8988T (cell line): ENCODE results near the gene TIAM1.

Experiments
- DNase-seq: peaks from one replicate; pipeline ENCODE4 v3.0.0; 2011

TIAM1 gene

DNA sequence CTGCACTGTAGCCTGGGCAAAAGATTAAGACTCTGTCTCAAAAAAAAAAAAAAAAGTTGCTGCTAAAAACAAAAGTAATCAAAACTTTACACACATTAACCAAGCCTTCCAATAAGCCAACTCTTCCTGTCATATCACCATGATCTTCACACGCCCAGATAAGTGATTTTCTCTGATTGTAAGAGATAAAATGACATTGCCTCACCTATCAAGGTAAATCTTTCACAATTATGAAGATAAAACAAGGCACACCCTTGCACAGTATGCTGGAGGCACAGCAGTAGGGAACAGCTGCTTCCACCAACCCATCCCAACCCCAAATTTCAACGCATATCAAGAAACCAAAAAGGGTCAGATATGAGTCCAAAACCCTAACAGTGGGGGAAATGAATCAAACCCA lies 8.8 kb upstream of the TIAM1 start:
- no peak for DNase-seq

- no peak for DNase-seq
These were observed 7.9 kb upstream of the TIAM1 start for GRCh38 chr21:31351960-31352359.

- DNase-seq: peak; percentile 32
These were observed 7.4 kb upstream of the TIAM1 start for GRCh38 chr21:31351438-31351837.

GRCh38 chr21:31349208-31349607 lies 5.1 kb upstream of the TIAM1 start:
- no peak for DNase-seq

DNA sequence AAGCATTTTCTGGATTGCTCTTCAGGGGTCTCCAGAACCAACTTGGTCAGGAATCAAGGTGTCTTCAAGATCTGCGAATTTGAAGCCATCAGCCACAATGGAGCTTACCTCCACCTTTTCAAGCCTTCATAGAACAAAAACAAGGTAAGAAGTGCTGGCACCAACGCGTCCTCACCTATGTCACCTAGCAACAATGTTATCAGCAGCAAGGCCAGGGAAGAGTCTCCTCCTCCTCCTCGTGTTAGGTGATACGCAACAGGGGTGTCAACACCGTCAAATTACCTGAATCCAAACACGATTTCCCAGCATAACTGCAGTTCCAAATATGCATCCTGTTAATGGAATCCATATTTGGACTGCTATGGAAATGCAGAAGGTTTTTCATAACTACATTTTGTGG lies 4.1 kb upstream of the TIAM1 start:
- no peak for DNase-seq

DNA sequence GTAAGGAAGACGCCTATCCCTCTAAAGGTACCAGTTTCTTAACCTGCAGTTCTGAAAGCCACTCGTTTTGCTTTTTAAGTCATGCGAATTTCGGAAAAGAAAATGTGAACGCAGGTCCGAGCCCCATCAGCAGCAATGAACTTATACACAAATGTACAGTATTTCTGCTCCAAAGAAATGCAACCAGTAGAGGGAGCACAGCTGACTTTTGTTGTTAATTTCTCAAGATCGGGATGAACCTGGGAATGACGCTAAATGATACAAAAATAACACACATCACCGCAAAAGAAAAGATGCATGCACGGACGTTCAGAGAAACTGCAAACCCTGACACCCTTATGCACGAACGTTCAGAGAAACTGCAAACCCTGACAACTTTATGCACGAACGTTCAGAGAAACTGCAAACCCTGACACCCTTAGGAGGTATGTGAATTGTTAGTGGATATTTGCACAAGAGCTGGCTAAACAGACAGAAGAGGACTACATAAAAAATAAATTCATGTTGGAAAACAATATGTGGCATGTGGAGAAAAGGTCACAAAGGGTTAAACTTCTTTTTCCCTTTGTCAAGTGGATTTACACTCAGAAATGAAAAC lies 3.5 kb upstream of the TIAM1 start:
- DNase-seq: no peak

DNA sequence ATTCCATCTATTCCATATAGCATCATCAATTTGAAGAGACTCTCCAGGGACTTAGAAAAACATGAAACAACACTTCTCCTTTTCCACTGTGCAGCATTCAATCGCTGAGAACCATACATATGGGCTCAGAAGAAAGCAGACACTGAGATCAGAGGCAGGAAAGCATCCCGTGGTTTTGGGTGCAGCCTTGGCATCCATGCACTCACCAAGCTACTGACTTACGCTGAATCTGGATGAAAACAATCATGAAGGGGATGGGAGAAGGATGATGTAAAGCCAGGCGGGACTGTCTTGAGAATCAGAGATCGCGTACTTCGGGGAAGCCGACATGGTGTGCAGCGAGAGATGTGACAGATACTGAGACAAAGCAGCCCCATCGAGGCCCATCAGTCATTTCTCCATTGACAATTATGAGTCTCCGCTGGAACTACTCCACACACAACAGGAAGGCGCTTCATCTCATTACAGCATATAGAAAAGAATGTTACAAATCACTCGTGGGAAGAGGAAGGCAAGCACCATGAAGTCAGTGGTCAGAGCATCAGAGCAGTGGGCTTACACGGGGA lies 2.3 kb upstream of the TIAM1 start:
- DNase-seq: no peak

DNA sequence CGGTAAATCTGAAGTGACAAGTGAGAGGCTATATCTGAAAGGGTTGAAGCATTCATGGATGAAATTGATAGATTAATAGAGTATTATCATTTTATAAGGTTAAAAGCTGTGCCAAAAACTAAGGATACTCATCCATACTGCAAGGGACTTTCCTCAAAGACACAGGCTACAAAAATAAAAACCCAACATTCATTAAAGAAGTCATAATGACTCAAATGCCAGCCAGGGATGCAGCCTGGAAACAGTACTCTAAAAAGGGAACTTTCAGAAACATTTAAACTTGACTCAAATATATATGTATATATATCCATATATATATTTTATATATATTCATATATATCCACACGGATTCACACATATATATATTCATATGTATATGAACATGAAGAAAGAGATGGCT lies 1.1 kb upstream of the TIAM1 start:
- no peak for DNase-seq

DNA sequence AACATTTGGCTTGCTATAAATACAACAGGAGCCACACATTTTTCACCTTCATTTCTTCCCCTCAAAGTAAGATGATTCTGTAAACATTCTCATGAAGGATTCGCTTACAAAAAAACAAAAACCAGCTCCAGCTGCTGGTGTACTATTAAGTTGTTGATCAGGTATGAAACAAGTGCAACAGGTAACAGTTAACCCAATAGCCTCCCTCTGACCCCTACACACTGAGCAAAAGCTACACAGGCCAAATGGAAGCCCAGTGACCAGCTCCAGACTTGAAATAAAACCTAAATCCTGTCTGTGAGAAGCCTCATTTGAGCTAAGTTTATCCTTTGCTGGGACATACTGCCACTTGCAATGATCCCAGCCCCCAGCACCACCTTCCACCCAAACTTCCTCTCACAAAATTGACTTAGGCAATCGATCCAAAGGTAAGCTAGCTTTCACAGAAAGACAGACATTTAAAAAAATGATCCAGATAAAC lies 991 bp downstream of the TIAM1 start:
- DNase-seq: no peak

DNA sequence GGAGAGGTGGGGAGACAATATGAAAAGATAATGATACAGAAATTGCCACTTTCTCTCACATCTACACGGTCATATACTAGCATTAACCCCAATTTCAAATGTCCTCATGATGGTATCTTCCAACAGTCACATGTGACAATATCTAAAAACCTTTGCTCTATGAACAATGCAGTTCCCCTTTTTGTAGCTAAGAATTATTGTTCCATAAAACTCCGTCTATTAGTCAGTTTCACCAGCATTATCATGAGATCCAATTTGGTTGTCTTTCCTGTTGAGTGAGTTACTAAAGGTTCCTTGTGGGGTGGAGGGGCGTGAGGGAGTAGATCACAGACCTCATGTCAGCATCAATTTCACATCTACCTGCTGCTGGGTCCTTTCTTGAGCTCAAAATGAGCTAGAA lies 1.7 kb downstream of the TIAM1 start:
- no peak for DNase-seq

DNA sequence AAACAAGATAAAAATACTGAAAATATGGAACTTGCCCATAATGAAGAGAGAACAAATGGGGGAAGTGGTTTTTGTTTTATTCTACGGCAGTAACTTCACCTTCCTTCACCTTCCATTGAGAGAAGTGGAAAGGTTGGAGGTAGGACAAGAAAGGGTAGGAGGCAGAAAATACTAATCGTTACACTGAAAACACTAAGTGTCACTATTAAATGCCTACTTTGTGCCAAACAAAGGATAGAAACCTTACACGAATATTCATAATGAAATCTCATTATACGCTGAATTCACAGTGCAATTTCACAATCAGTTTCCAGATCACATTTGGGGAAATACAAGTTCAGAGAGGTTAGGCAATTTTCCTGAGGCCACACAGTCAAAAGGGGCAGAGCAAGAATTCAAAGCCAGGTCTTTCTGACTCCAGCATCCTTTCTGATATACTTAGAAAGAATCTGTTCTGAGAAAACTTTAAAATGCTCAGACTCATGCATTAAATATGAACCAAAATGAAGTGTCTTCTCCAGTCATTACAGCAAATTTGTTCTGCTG lies 3.0 kb downstream of the TIAM1 start:
- DNase-seq: no peak

- no peak for DNase-seq
These were observed 3.5 kb downstream of the TIAM1 start for GRCh38 chr21:31340514-31340913.

- no peak for DNase-seq
These were observed 4.3 kb downstream of the TIAM1 start for GRCh38 chr21:31339721-31340120.

DNA sequence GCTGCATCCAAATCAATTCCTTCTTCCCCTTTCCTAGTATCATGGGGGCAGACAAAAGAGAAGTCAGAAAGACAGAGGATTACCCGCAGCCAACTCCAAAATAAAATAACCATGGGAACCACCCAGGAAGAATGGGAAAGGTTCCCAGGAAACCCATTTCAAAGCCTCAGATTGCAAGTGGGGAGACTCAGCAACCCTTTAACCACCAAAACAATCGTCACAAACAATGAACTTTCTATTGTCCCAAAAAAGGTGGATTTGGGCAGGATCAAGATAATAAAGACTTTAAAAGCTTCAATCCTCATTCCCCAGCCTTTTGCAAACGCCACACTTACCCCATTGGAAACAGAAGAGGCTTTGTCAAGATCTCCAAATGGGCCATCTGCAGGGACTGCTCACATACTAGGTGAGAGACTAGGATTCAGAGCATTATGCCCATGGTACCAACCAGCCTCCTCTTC lies 5.1 kb downstream of the TIAM1 start:
- DNase-seq: no peak

- no peak for DNase-seq
These were observed 5.8 kb downstream of the TIAM1 start for GRCh38 chr21:31337996-31338907.

DNA sequence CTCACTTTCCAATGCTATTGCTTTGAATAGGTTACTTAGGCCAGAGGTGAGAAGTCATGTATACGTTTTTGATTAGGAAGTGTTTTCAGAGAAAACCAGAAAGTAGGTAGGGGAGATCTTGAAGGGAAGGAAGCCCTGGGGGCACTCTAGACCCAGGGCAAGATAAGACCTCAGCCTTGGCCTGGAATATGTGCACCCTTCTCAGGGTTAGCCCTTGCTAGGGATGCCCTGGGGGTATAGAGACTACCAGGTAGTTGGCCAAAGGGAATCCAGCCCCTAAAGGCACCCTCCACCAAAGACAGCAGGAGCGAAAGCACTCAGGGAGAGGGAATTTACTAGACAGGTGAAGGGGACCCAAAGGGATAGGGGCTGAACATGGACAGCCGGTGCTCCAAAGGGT lies 7.0 kb downstream of the TIAM1 start:
- DNase-seq: no peak

- no peak for DNase-seq
These were observed 7.4 kb downstream of the TIAM1 start for GRCh38 chr21:31336739-31337040.

- DNase-seq: peak; percentile 28
These were observed 7.9 kb downstream of the TIAM1 start for GRCh38 chr21:31335957-31336738.

GRCh38 chr21:31334648-31335121 lies 9.4 kb downstream of the TIAM1 start:
- no peak for DNase-seq

DNA sequence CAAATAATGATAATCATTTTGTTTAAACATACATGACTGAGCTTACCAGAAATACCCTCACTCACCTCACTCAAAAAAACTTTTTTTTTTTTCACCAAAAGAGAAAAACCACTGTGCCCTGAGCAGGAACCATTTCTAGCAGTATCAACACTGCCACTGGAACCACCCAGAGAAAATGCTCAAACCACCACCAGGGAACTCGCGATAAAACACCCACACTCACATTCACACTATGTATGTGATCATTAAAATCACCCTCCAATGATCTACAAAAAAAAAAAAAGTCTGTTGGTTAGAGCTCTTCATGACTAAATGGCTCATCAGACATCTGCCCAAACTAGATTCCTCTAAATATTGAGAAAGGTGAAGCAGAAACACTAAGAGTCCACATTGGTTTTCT lies 11.5 kb downstream of the TIAM1 start:
- DNase-seq: no peak

- DNase-seq: no peak
These were observed 12.8 kb downstream of the TIAM1 start for GRCh38 chr21:31331231-31331630.

- no peak for DNase-seq
These were observed 13.9 kb downstream of the TIAM1 start for GRCh38 chr21:31330144-31330483.
